HEK293 (cell line): ENCODE measurements around the gene RAB5A.

ENCODE experiments used
- CTCF ChIP-seq: fragments of 450-650 bp; formaldehyde crosslinking; IDR thresholded peaks from 2 replicates; pipeline ENCODE4 v1.5.1; 2016; ENCODE audit warnings: missing biosample characterization, missing genetic modification characterization
- GLIS1 ChIP-seq: fragments of 450-650 bp; formaldehyde crosslinking; IDR thresholded peaks from 2 replicates; pipeline ENCODE4 v1.5.1; 2016; ENCODE audit warnings: missing biosample characterization, missing genetic modification characterization
- HOXC10 ChIP-seq: sonication (generic); formaldehyde crosslinking; IDR thresholded peaks from 2 replicates; pipeline ENCODE4 v1.8.1; 2023; ENCODE audit warnings: mild to moderate bottlenecking, missing genetic modification reagents
- KLF9 ChIP-seq: fragments of 450-650 bp; formaldehyde crosslinking; IDR thresholded peaks from 2 replicates; pipeline ENCODE4 v1.5.1; 2016; ENCODE audit warnings: missing biosample characterization, missing genetic modification characterization, low read depth
- PRDM6 ChIP-seq: fragments of 450-650 bp; formaldehyde crosslinking; IDR thresholded peaks from 2 replicates; pipeline ENCODE4 v1.5.1; 2017; ENCODE audit warnings: missing biosample characterization, missing genetic modification characterization
- YY2 ChIP-seq: fragments of 450-650 bp; formaldehyde crosslinking; IDR thresholded peaks from 2 replicates; pipeline ENCODE4 v1.5.1; 2016; ENCODE audit warnings: missing biosample characterization, missing genetic modification characterization
- ZBTB49 ChIP-seq: fragments of 450-650 bp; formaldehyde crosslinking; IDR thresholded peaks from 2 replicates; pipeline ENCODE4 v1.5.1; 2016; ENCODE audit warnings: missing biosample characterization, missing genetic modification characterization, low read depth
- ZFP3 ChIP-seq: fragments of 450-650 bp; formaldehyde crosslinking; IDR thresholded peaks from 2 replicates; pipeline ENCODE4 v1.5.1; 2016; ENCODE audit warnings: low read depth, missing biosample characterization, missing genetic modification characterization
- ZIC2 ChIP-seq: fragments of 450-650 bp; formaldehyde crosslinking; IDR thresholded peaks from 2 replicates; pipeline ENCODE4 v1.5.1; 2016; ENCODE audit warnings: missing biosample characterization, missing genetic modification characterization
- ZNF146 ChIP-seq: fragments of 450-650 bp; formaldehyde crosslinking; IDR thresholded peaks from 2 replicates; pipeline ENCODE4 v1.5.1; 2016; ENCODE audit warnings: missing biosample characterization, missing genetic modification characterization
- ZNF394 ChIP-seq: fragments of 450-650 bp; formaldehyde crosslinking; IDR thresholded peaks from 2 replicates; pipeline ENCODE4 v1.5.1; 2016; ENCODE audit warnings: missing biosample characterization, missing genetic modification characterization, mild to moderate bottlenecking, moderate library complexity, borderline replicate concordance
- ZNF529 ChIP-seq: fragments of 450-650 bp; formaldehyde crosslinking; IDR thresholded peaks from 2 replicates; pipeline ENCODE4 v1.5.1; 2017; ENCODE audit warnings: missing genetic modification characterization, missing biosample characterization; ENCODE audit not compliant: insufficient replicate concordance
- ZNF561 ChIP-seq: fragments of 450-650 bp; IDR thresholded peaks from 2 replicates; pipeline ENCODE4 v1.5.1; 2018; ENCODE audit warnings: missing biosample characterization, missing genetic modification characterization, borderline replicate concordance
- ZNF585B ChIP-seq: fragments of 450-650 bp; formaldehyde crosslinking; IDR thresholded peaks from 2 replicates; pipeline ENCODE4 v1.5.1; 2016; ENCODE audit warnings: missing biosample characterization, missing genetic modification characterization
- ZNF621 ChIP-seq: fragments of 450-650 bp; formaldehyde crosslinking; IDR thresholded peaks from 2 replicates; pipeline ENCODE4 v1.5.1; 2017; ENCODE audit warnings: missing biosample characterization, missing genetic modification characterization
- ZNF707 ChIP-seq: fragments of 450-650 bp; formaldehyde crosslinking; IDR thresholded peaks from 2 replicates; pipeline ENCODE4 v1.5.1; 2016; ENCODE audit warnings: missing biosample characterization, missing genetic modification characterization
- TF ChIP-seq, protein P1 (sequence below): fragments of 450-650 bp; formaldehyde crosslinking; IDR thresholded peaks from 2 replicates; pipeline ENCODE4 v1.5.1; 2016; ENCODE audit warnings: missing biosample characterization, missing genetic modification characterization, borderline replicate concordance
- TF ChIP-seq, protein P2 (sequence below): sonication (generic); formaldehyde crosslinking; IDR thresholded peaks from 2 replicates; pipeline ENCODE4 v1.8.1; 2022; ENCODE audit warnings: mild to moderate bottlenecking, moderate library complexity, missing genetic modification reagents
- TF ChIP-seq, protein P3 (sequence below): fragments of 450-650 bp; formaldehyde crosslinking; IDR thresholded peaks from 2 replicates; pipeline ENCODE4 v1.5.1; 2016; ENCODE audit warnings: missing biosample characterization, missing genetic modification characterization
- TF ChIP-seq, protein P4 (sequence below): fragments of 450-650 bp; formaldehyde crosslinking; conservative IDR thresholded peaks from 2 replicates; pipeline ENCODE4 v1.5.1; 2016; ENCODE audit warnings: low read depth, missing biosample characterization, missing genetic modification characterization
- TF ChIP-seq, protein P5 (sequence below): fragments of 450-650 bp; formaldehyde crosslinking; IDR thresholded peaks from 2 replicates; pipeline ENCODE4 v1.5.1; 2017; ENCODE audit warnings: missing biosample characterization, missing genetic modification characterization

Gene RAB5A

GRCh38 chr3:19946832-19947548, at the start of gene RAB5A (continued):
- TF ChIP-seq, protein P1, sequence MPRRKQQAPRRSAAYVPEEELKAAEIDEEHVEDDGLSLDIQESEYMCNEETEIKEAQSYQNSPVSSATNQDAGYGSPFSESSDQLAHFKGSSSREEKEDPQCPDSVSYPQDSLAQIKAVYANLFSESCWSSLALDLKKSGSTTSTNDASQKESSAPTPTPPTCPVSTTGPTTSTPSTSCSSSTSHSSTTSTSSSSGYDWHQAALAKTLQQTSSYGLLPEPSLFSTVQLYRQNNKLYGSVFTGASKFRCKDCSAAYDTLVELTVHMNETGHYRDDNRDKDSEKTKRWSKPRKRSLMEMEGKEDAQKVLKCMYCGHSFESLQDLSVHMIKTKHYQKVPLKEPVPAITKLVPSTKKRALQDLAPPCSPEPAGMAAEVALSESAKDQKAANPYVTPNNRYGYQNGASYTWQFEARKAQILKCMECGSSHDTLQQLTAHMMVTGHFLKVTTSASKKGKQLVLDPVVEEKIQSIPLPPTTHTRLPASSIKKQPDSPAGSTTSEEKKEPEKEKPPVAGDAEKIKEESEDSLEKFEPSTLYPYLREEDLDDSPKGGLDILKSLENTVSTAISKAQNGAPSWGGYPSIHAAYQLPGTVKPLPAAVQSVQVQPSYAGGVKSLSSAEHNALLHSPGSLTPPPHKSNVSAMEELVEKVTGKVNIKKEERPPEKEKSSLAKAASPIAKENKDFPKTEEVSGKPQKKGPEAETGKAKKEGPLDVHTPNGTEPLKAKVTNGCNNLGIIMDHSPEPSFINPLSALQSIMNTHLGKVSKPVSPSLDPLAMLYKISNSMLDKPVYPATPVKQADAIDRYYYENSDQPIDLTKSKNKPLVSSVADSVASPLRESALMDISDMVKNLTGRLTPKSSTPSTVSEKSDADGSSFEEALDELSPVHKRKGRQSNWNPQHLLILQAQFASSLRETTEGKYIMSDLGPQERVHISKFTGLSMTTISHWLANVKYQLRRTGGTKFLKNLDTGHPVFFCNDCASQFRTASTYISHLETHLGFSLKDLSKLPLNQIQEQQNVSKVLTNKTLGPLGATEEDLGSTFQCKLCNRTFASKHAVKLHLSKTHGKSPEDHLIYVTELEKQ, result no peak
- TF ChIP-seq ZFP3 (tag by site-specific recombination) (no peak), ZIC2 (no peak), ZNF394 (tag by site-specific recombination) (no peak; the same call in 1 of the 2 replicates), ZNF561 (tag by site-specific recombination) (0 out of 2 replicates have a peak, but pooled peaks have one; percentile 33), CTCF (tag by site-specific recombination) (0 out of 2 replicates have a peak, but pooled peaks have one; percentile 15), PRDM6 (no peak), ZNF707 (tag by site-specific recombination) (no peak), ZBTB49 (tag by site-specific recombination) (no peak), ZNF585B (tag by site-specific recombination) (no peak), ZNF529 (no peak), ZNF146 (tag by site-specific recombination) (no peak), GLIS1 (tag by site-specific recombination) (peak; percentile 62), KLF9 (peak; percentile 95), HOXC10 (CRISPR knock-in tag) (no peak), YY2 (tag by site-specific recombination) (0 out of 2 replicates have a peak, but pooled peaks have one; percentile 51), ZNF621 (tag by site-specific recombination) (no peak)
- TF ChIP-seq, protein P2, sequence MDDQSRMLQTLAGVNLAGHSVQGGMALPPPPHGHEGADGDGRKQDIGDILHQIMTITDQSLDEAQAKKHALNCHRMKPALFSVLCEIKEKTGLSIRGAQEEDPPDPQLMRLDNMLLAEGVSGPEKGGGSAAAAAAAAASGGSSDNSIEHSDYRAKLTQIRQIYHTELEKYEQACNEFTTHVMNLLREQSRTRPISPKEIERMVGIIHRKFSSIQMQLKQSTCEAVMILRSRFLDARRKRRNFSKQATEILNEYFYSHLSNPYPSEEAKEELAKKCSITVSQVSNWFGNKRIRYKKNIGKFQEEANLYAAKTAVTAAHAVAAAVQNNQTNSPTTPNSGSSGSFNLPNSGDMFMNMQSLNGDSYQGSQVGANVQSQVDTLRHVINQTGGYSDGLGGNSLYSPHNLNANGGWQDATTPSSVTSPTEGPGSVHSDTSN (CRISPR knock-in tag), result no peak
- TF ChIP-seq, protein P3, sequence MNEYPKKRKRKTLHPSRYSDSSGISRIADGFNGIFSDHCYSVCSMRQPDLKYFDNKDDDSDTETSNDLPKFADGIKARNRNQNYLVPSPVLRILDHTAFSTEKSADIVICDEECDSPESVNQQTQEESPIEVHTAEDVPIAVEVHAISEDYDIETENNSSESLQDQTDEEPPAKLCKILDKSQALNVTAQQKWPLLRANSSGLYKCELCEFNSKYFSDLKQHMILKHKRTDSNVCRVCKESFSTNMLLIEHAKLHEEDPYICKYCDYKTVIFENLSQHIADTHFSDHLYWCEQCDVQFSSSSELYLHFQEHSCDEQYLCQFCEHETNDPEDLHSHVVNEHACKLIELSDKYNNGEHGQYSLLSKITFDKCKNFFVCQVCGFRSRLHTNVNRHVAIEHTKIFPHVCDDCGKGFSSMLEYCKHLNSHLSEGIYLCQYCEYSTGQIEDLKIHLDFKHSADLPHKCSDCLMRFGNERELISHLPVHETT (tag by site-specific recombination), result no peak
- TF ChIP-seq, protein P4, sequence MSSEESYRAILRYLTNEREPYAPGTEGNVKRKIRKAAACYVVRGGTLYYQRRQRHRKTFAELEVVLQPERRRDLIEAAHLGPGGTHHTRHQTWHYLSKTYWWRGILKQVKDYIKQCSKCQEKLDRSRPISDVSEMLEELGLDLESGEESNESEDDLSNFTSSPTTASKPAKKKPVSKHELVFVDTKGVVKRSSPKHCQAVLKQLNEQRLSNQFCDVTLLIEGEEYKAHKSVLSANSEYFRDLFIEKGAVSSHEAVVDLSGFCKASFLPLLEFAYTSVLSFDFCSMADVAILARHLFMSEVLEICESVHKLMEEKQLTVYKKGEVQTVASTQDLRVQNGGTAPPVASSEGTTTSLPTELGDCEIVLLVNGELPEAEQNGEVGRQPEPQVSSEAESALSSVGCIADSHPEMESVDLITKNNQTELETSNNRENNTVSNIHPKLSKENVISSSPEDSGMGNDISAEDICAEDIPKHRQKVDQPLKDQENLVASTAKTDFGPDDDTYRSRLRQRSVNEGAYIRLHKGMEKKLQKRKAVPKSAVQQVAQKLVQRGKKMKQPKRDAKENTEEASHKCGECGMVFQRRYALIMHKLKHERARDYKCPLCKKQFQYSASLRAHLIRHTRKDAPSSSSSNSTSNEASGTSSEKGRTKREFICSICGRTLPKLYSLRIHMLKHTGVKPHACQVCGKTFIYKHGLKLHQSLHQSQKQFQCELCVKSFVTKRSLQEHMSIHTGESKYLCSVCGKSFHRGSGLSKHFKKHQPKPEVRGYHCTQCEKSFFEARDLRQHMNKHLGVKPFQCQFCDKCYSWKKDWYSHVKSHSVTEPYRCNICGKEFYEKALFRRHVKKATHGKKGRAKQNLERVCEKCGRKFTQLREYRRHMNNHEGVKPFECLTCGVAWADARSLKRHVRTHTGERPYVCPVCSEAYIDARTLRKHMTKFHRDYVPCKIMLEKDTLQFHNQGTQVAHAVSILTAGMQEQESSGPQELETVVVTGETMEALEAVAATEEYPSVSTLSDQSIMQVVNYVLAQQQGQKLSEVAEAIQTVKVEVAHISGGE, result peak; percentile 98
- TF ChIP-seq, protein P5, sequence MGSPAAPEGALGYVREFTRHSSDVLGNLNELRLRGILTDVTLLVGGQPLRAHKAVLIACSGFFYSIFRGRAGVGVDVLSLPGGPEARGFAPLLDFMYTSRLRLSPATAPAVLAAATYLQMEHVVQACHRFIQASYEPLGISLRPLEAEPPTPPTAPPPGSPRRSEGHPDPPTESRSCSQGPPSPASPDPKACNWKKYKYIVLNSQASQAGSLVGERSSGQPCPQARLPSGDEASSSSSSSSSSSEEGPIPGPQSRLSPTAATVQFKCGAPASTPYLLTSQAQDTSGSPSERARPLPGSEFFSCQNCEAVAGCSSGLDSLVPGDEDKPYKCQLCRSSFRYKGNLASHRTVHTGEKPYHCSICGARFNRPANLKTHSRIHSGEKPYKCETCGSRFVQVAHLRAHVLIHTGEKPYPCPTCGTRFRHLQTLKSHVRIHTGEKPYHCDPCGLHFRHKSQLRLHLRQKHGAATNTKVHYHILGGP (tag by site-specific recombination), result no peak
